A549 (cell line): ENCODE measurements around the gene SGO2. TPM values are rescaled to one million over a fixed set of nuclear protein-coding genes. Genes with fewer than 3 reads are reported as not detected.

ENCODE experiments used
- ATAC-seq, 2 experiments: fragments of 200-7000 bp in 1 of 2; fragments of >200 bp in 1 of 2; cut with Nextera tagmentation in 1 of 2; cut with Tn5 transposase in 1 of 2; 3 replicates each; pipeline versions ENCODE4 v1.8.0 to v1.9.1; 2018 to 2020; ENCODE audit warnings: mild to moderate bottlenecking in 1 of 2, moderate library complexity in 1 of 2
- CTCF ChIA-PET: fragments of 300-600 bp; sonication (Branson Sonifier 250); formaldehyde crosslinking; extraction: SDS; loops from one replicate; lab custom pipeline; 2021; ENCODE audit warnings: antibody characterized with exemption, inconsistent platforms; lab: Yijun Ruan, JAX
- POLR2A ChIA-PET: fragments of 350-600 bp; formaldehyde crosslinking; extraction: SDS; loops from one replicate; lab custom pipeline; 2021; ENCODE audit warnings: antibody characterized with exemption, inconsistent platforms; lab: Yijun Ruan, JAX
- DNase-seq, 2 experiments: peaks; one replicate each; pipeline versions ENCODE4 v3.0.0 to v3.0.0-alpha.2; 2011 to 2016; ENCODE audit warnings: low read depth in 1 of 2, low spot score in 1 of 2
- FAIRE-seq: peaks from 2 replicates; lab custom pipeline; 2011; peaks lifted over from hg19 to GRCh38; lab: Jason Lieb, UNC
- H3K27ac ChIP-seq, 2 experiments: fragments of >200 bp; sonication (Bioruptor Twin); formaldehyde crosslinking; 3 replicates each; pipeline ENCODE4 v1.5.1; 2016 to 2017
- H3K4me1 ChIP-seq: fragments of >200 bp; sonication (Bioruptor Twin); formaldehyde crosslinking; 3 replicates; pipeline ENCODE4 v1.6.1; 2016
- H3K4me2 ChIP-seq: fragments of >200 bp; sonication (Bioruptor Twin); formaldehyde crosslinking; 3 replicates; pipeline ENCODE4 v1.6.1; 2016
- H3K4me3 ChIP-seq: fragments of >200 bp; sonication (Bioruptor Twin); formaldehyde crosslinking; 3 replicates; pipeline ENCODE4 v1.5.1; 2016
- H3K9me3 ChIP-seq: fragments of >200 bp; sonication (Bioruptor Twin); formaldehyde crosslinking; 3 replicates; pipeline ENCODE4 v1.6.1; 2016
- ATOH8 ChIP-seq: fragments of 250-450 bp; sonication (Bioruptor Pico); IDR thresholded peaks from 2 replicates; pipeline ENCODE4 v1.5.0; 2020; ENCODE audit warnings: low read depth, mild to moderate bottlenecking, moderate library complexity
- CBX2 ChIP-seq: fragments of 200-600 bp; sonication (generic); IDR thresholded peaks from 2 replicates; pipeline ENCODE4 v1.6.1; 2016; ENCODE audit warnings: low read depth, mild to moderate bottlenecking, borderline replicate concordance
- CTCF ChIP-seq: fragments of >200 bp; sonication (Bioruptor Twin); formaldehyde crosslinking; IDR thresholded peaks from 3 replicates; pipeline ENCODE4 v1.5.1; 2016
- FOSB ChIP-seq: fragments of 250-450 bp; sonication (Bioruptor Pico); IDR thresholded peaks from 2 replicates; pipeline ENCODE4 v1.5.0; 2020; ENCODE audit warnings: mild to moderate bottlenecking, moderate library complexity
- FOSL2 ChIP-seq, 2 experiments: fragments of 450-650 bp in 1 of 2; fragments of >200 bp in 1 of 2; sonication (Bioruptor Twin) in 1 of 2; formaldehyde crosslinking; IDR thresholded peaks; 2 replicates each; pipeline versions ENCODE4 v1.5.0 to v1.6.1; 2016 to 2020; ENCODE audit warnings: mild to moderate bottlenecking in 1 of 2, moderate library complexity in 1 of 2
- GATA3 ChIP-seq: IDR thresholded peaks from 2 replicates; pipeline ENCODE4 v1.6.1; 2012; ENCODE audit warnings: borderline replicate concordance
- HOXB5 ChIP-seq: fragments of 250-450 bp; sonication (Bioruptor Pico); IDR thresholded peaks from 2 replicates; pipeline ENCODE4 v1.5.0; 2020; ENCODE audit warnings: mild to moderate bottlenecking, moderate library complexity
- JUN ChIP-seq, 2 experiments: fragments of >200 bp; sonication (Bioruptor Twin); formaldehyde crosslinking; IDR thresholded peaks; 2 replicates in 1 of 2; 3 replicates in 1 of 2; pipeline ENCODE4 v1.6.1; 2016 to 2017
- KDM1A ChIP-seq: fragments of 200-600 bp; sonication (generic); IDR thresholded peaks from 2 replicates; pipeline ENCODE4 v1.6.1; 2016; ENCODE audit warnings: low read depth, mild to moderate bottlenecking
- MAZ ChIP-seq: fragments of 150-350 bp; IDR thresholded peaks from 2 replicates; pipeline ENCODE4 v1.6.1; 2014; ENCODE audit warnings: antibody characterized with exemption, low read depth, low read length, borderline replicate concordance
- MYC ChIP-seq: IDR thresholded peaks from 2 replicates; pipeline ENCODE4 v1.6.1; 2012; ENCODE audit warnings: mild to moderate bottlenecking, inconsistent platforms, low read length, improper control_type of control experiment, borderline replicate concordance
- PHF8 ChIP-seq: fragments of 200-600 bp; sonication (generic); IDR thresholded peaks from 2 replicates; pipeline ENCODE4 v1.6.1; 2016; ENCODE audit warnings: low read depth, mild to moderate bottlenecking, antibody characterized with exemption, moderate library complexity, borderline replicate concordance
- POLR2AphosphoS2 ChIP-seq: conservative IDR thresholded peaks from 2 replicates; pipeline ENCODE4 v1.6.1; 2012; ENCODE audit warnings: low read length, improper control_type of control experiment, inconsistent platforms
- RAD21 ChIP-seq, 2 experiments: fragments of >200 bp in 1 of 2; sonication (Bioruptor Twin) in 1 of 2; formaldehyde crosslinking in 1 of 2; IDR thresholded peaks in 1 of 2; conservative IDR thresholded peaks in 1 of 2; 2 replicates in 1 of 2; 3 replicates in 1 of 2; pipeline ENCODE4 v1.6.1; 2012 to 2018; ENCODE audit warnings: inconsistent platforms in 1 of 2
- RARB ChIP-seq: fragments of 250-450 bp; sonication (Bioruptor Pico); IDR thresholded peaks from 2 replicates; pipeline ENCODE4 v1.8.0; 2021; ENCODE audit warnings: mild to moderate bottlenecking, moderate library complexity
- RNF2 ChIP-seq: fragments of 200-600 bp; sonication (generic); IDR thresholded peaks from 2 replicates; pipeline ENCODE4 v1.6.1; 2016; ENCODE audit warnings: low read depth, mild to moderate bottlenecking, antibody characterized with exemption, moderate library complexity, borderline replicate concordance
- SMC3 ChIP-seq: fragments of >200 bp; sonication (Bioruptor Twin); formaldehyde crosslinking; IDR thresholded peaks from 3 replicates; pipeline ENCODE4 v1.6.1; 2018; ENCODE audit warnings: inconsistent platforms
- WGBS: methylation state at CpG from one replicate; pipeline ENCODE4 v1.1.6; 2017; ENCODE audit errors: missing lambda C conversion rate; 5-methylcytosine and 5-hydroxymethylcytosine counted together
- polyA plus RNA-seq, 4 experiments: library from polyadenylated mRNA; depleted of rRNA in 3 of 4; stranded (reverse); fragments of >200 nt; fragmentation: RNase III in 1 of 4; extraction: RNeasy Plus Mini Kit Qiagen cat#74134 plus additional on column Dnase treatment in 1 of 4; gene quantifications; 2 replicates in 3 of 4; 3 replicates in 1 of 4; pipeline ENCODE4 v1.2.3, GENCODE V29; 2011 to 2017
- TF ChIP-seq, protein P1 (sequence below): IDR thresholded peaks from 2 replicates; pipeline ENCODE4 v1.6.1; 2012
- TF ChIP-seq, protein P2 (sequence below): fragments of 200-600 bp; sonication (generic); IDR thresholded peaks from 2 replicates; pipeline ENCODE4 v1.6.1; 2016; ENCODE audit warnings: antibody characterized with exemption, mild to moderate bottlenecking, moderate library complexity

Gene SGO2
- polyA plus RNA-seq, 2 of the 4 experiments (the other 2 are of a cell fraction), result 14.4 to 26.2 TPM

- Histone ChIP-seq H3K4me3 (no peak overlapping the region), H3K4me1 (peaks cover 49% of the 10 kb centered on the region), H3K9me3 (peaks cover 5% of the 10 kb centered on the region; the same call in 2 of the 3 replicates), H3K27ac (peak overlapping the region; percentile 56 to 59; a peak in 5 of 6 replicates), H3K4me2 (peak overlapping the region; percentile 58)
- TF ChIP-seq MAZ, result no peak
- TF ChIP-seq POLR2AphosphoS2, result no peak
- no peak for TF ChIP-seq RNF2
- no peak for TF ChIP-seq FOSL2 (IDR thresholded peaks at IDR 0.05)
- peak; percentile 24; the same call in 1 of the 2 replicates for TF ChIP-seq FOSL2 (CRISPR knock-in tag; IDR thresholded peaks at IDR 0.05)
- peak; percentile 92 for TF ChIP-seq GATA3
- TF ChIP-seq, protein P1, sequence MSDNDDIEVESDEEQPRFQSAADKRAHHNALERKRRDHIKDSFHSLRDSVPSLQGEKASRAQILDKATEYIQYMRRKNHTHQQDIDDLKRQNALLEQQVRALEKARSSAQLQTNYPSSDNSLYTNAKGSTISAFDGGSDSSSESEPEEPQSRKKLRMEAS, result peak; percentile 14; the same call in 1 of the 2 replicates
- WGBS, result 39% methylated on average over 7 of the region's 7 CpGs
- ATAC-seq (peak in 1 of 2 experiments; percentile 55; a peak in 3 of 6 replicates), FAIRE-seq (no peak), DNase-seq (peak in 1 of 2 experiments; percentile 57)
- ChIA-PET CTCF (interaction anchor here (0.7 to 2.1 kb wide), 4 partner anchors 11 to 131 kb away, joined by 3 to 5 read pairs (median 4); no protein-coding TSS in a partner anchor), POLR2A (interaction anchor here (0.7 kb wide), 1 partner anchor 91 kb away, joined by 4 read pairs; the partner anchor contains the start of gene KCTD18)
Observed at GRCh38 chr2:200600549-200601225, 74.7 kb downstream of the SGO2 start.

GRCh38 chr2:200602584-200602983 is 76.6 kb downstream of the SGO2 start:
- no peaks in the 10 kb centered on the region; the same call in 2 of the 3 replicates for H3K9me3 ChIP-seq
- CTCF ChIA-PET, result interaction anchor here (1.1 to 2.1 kb wide), 4 partner anchors 13 to 103 kb away, joined by 3 to 5 read pairs (median 4); partner anchors contain the start of gene KCTD18
- H3K4me1 ChIP-seq, result peaks cover 49% of the 10 kb centered on the region
- POLR2A ChIA-PET, result no interaction called here
- peak overlapping the region; percentile 27 to 59; a peak in 3 of 6 replicates for H3K27ac ChIP-seq
- TF ChIP-seq ATOH8 (CRISPR knock-in tag) (no peak), HOXB5 (CRISPR knock-in tag) (no peak), CTCF (no peak), PHF8 (no peak), KDM1A (no peak), MYC (no peak), CBX2 (no peak), FOSB (CRISPR knock-in tag) (no peak), SMC3 (no peak), RARB (CRISPR knock-in tag) (no peak), RAD21 (conservative IDR thresholded peaks at IDR 0.05 in 1 of 2, IDR thresholded peaks at IDR 0.05 in 1 of 2) (no peak), JUN (IDR thresholded peaks at IDR 0.05) (no peak)
- TF ChIP-seq, protein P1, result no peak
- TF ChIP-seq, protein P2, sequence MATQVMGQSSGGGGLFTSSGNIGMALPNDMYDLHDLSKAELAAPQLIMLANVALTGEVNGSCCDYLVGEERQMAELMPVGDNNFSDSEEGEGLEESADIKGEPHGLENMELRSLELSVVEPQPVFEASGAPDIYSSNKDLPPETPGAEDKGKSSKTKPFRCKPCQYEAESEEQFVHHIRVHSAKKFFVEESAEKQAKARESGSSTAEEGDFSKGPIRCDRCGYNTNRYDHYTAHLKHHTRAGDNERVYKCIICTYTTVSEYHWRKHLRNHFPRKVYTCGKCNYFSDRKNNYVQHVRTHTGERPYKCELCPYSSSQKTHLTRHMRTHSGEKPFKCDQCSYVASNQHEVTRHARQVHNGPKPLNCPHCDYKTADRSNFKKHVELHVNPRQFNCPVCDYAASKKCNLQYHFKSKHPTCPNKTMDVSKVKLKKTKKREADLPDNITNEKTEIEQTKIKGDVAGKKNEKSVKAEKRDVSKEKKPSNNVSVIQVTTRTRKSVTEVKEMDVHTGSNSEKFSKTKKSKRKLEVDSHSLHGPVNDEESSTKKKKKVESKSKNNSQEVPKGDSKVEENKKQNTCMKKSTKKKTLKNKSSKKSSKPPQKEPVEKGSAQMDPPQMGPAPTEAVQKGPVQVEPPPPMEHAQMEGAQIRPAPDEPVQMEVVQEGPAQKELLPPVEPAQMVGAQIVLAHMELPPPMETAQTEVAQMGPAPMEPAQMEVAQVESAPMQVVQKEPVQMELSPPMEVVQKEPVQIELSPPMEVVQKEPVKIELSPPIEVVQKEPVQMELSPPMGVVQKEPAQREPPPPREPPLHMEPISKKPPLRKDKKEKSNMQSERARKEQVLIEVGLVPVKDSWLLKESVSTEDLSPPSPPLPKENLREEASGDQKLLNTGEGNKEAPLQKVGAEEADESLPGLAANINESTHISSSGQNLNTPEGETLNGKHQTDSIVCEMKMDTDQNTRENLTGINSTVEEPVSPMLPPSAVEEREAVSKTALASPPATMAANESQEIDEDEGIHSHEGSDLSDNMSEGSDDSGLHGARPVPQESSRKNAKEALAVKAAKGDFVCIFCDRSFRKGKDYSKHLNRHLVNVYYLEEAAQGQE, result no peak
- no peak for FAIRE-seq
- no peak overlapping the region for H3K4me3 ChIP-seq
- no peak for ATAC-seq
- no peak for DNase-seq
- 75% methylated on average over 4 of the region's 4 CpGs for WGBS
- H3K4me2 ChIP-seq, result no peak overlapping the region
